GM12872 (cell line): ENCODE results near the gene CEP89.

Source experiments
- CTCF ChIP-seq: IDR thresholded peaks from 3 replicates; pipeline ENCODE4 v1.5.1; 2011; ENCODE audit warnings: low read depth, mild to moderate bottlenecking, low read length, moderate library complexity; ENCODE audit not compliant: insufficient read depth

Gene CEP89

GRCh38 chr19:32988724-32989123 is 17.0 kb upstream of the CEP89 start:
- TF ChIP-seq CTCF, result no peak

GRCh38 chr19:32977280-32977679 is 5.5 kb upstream of the CEP89 start:
- TF ChIP-seq CTCF, result no peak

GRCh38 chr19:32976223-32976805 is 4.6 kb upstream of the CEP89 start:
- TF ChIP-seq CTCF, result peak; percentile 81

- no peak for TF ChIP-seq CTCF
These were observed 654 bp downstream of the CEP89 start for GRCh38 chr19:32971012-32971595.

- no peak for TF ChIP-seq CTCF
These were observed 2.2 kb downstream of the CEP89 start for GRCh38 chr19:32969549-32969948.

GRCh38 chr19:32966750-32967149 is 5.0 kb downstream of the CEP89 start:
- TF ChIP-seq CTCF, result no peak

- no peak for TF ChIP-seq CTCF
These were observed 26.5 kb downstream of the CEP89 start for GRCh38 chr19:32945260-32945659.
